HepG2 (cell line): Measurements from ENCODE around the gene TMEM120A. TPM values are rescaled to one million over a fixed set of nuclear protein-coding genes. Genes with fewer than 3 reads are reported as not detected.
A peak's percentile ranks its signal among the peaks of the same experiment; 100 is the strongest.

Source experiments
- ATAC-seq: fragments of 200-7000 bp; cut with Tn5 transposase; 3 replicates; pipeline ENCODE4 v1.9.1; 2020; ENCODE audit warnings: mild to moderate bottlenecking, moderate library complexity
- BruUV-seq: library from RNA; stranded (reverse); fragments of 400-500 nt; replicated peaks from 2 replicates; lab custom pipeline; 2021; lab: Mats Ljungman, UMichigan
- CTCF ChIA-PET: fragments of 300-600 bp; formaldehyde crosslinking; extraction: SDS; loops from one replicate; lab custom pipeline; 2021; ENCODE audit warnings: low total read pairs, inconsistent platforms, low intra/inter-chr PET ratio; lab: Yijun Ruan, JAX
- POLR2A ChIA-PET: fragments of 350-600 bp; sonication (Branson Sonifier 250); formaldehyde crosslinking; loops from one replicate; lab custom pipeline; 2020; ENCODE audit warnings: antibody characterized with exemption, inconsistent platforms; lab: Yijun Ruan, JAX
- DNase-seq: peaks from one replicate; pipeline ENCODE4 v3.0.0-alpha.2; 2015; ENCODE audit warnings: low spot score
- FAIRE-seq: peaks from 3 replicates; lab custom pipeline; 2011; peaks lifted over from hg19 to GRCh38; lab: Jason Lieb, UNC
- H2AFZ ChIP-seq: one replicate; pipeline ENCODE4 v1.6.1; 2011; ENCODE audit warnings: low read length, inconsistent platforms
- H3K27ac ChIP-seq: fragments of 300-600 bp; 3 replicates; pipeline ENCODE4 v1.8.0; 2011; ENCODE audit warnings: mixed run types, mild to moderate bottlenecking, mixed read lengths, low read length, inconsistent platforms; ENCODE audit not compliant: insufficient read depth; ENCODE audit errors: extremely low read length
- H3K27me3 ChIP-seq, 2 experiments: fragments of 200-600 bp in 1 of 2; 2 replicates in 1 of 2; 3 replicates in 1 of 2; pipeline versions ENCODE4 v1.6.0 to v1.8.0; 2011; ENCODE audit warnings: low read length in 2 of 2, mild to moderate bottlenecking in 2 of 2, moderate library complexity in 2 of 2, inconsistent platforms in 1 of 2; ENCODE audit not compliant: insufficient read depth in 2 of 2, control insufficient read depth in 1 of 2
- H3K36me3 ChIP-seq, 2 experiments: fragments of 200-600 bp in 1 of 2; replicated peaks in 1 of 2; 2 replicates in 1 of 2; 3 replicates in 1 of 2; pipeline versions ENCODE4 v1.5.1 to v1.8.0; 2011; ENCODE audit warnings: low read length in 2 of 2, inconsistent platforms in 1 of 2; ENCODE audit not compliant: insufficient read depth in 2 of 2, control insufficient read depth in 1 of 2
- H3K4me1 ChIP-seq: 2 replicates; pipeline ENCODE4 v1.5.1; 2012; ENCODE audit warnings: low read length, inconsistent platforms; ENCODE audit not compliant: insufficient read depth
- H3K4me2 ChIP-seq: 2 replicates; pipeline ENCODE4 v1.6.0; 2011; ENCODE audit warnings: low read depth, low read length, inconsistent platforms
- H3K4me3 ChIP-seq, 3 experiments: fragments of 200-600 bp in 1 of 3; sonication (generic), shearing (Covaris generic) in 1 of 3; replicated peaks in 1 of 3; 2 replicates each; pipeline ENCODE4 v1.5.1; 2011 to 2016; ENCODE audit warnings: low read length in 3 of 3, inconsistent platforms in 2 of 3, low read depth in 2 of 3, mild to moderate bottlenecking in 2 of 3, control low read depth in 1 of 3, mixed read lengths in 1 of 3; ENCODE audit not compliant: insufficient read depth in 1 of 3
- H3K79me2 ChIP-seq: one replicate; pipeline ENCODE4 v1.6.1; 2011; ENCODE audit warnings: low read length, inconsistent platforms; ENCODE audit not compliant: insufficient read depth
- H3K9ac ChIP-seq: 2 replicates; pipeline ENCODE4 v1.6.0; 2011; ENCODE audit warnings: mild to moderate bottlenecking, low read depth, low read length, inconsistent platforms; ENCODE audit not compliant: insufficient read depth
- H3K9me3 ChIP-seq: 2 replicates; pipeline ENCODE4 v1.5.1; 2012; ENCODE audit warnings: mild to moderate bottlenecking, low read length
- H4K20me1 ChIP-seq: 2 replicates; pipeline ENCODE4 v1.6.0; 2011; ENCODE audit warnings: inconsistent platforms, mild to moderate bottlenecking, low read length, moderate library complexity; ENCODE audit not compliant: insufficient read depth
- CHD2 ChIP-seq: IDR thresholded peaks from 2 replicates; pipeline ENCODE4 v1.6.1; 2011; ENCODE audit warnings: low read depth, low read length, improper control_type of control experiment
- FOXC1 ChIP-seq: sonication (generic); formaldehyde crosslinking; IDR thresholded peaks from 2 replicates; pipeline ENCODE4 v1.8.0; 2022; ENCODE audit warnings: mild to moderate bottlenecking, missing genetic modification reagents, borderline replicate concordance
- NCOA1 ChIP-seq: sonication (generic); formaldehyde crosslinking; IDR thresholded peaks from 2 replicates; pipeline ENCODE4 v1.9.0; 2021; ENCODE audit warnings: missing genetic modification reagents
- RBFOX2 ChIP-seq: fragments of 200-400 bp; formaldehyde crosslinking; IDR thresholded peaks from 2 replicates; pipeline ENCODE4 v1.6.1; 2017; ENCODE audit warnings: low read depth, mild to moderate bottlenecking, low read length
- ZBTB33 ChIP-seq: sonication (generic); formaldehyde crosslinking; IDR thresholded peaks from 2 replicates; pipeline ENCODE4 v1.4.0; 2020; ENCODE audit warnings: missing genetic modification reagents
- ZBTB4 ChIP-seq: sonication (generic); formaldehyde crosslinking; IDR thresholded peaks from 2 replicates; pipeline ENCODE4 v1.4.0; 2020; ENCODE audit warnings: missing genetic modification reagents, mild to moderate bottlenecking, borderline replicate concordance
- WGBS: methylation state at CpG from one replicate; pipeline ENCODE4 v1.1.6; 2017; ENCODE audit warnings: low lambda C conversion rate; 5-methylcytosine and 5-hydroxymethylcytosine counted together
- in situ Hi-C: cut with HindIII; loops from 2 replicates; pipeline ENCODE4 v1.10.0; 2017; ENCODE audit warnings: low pct_unique_long_range_greater_than_20kb; ENCODE audit not compliant: extremely low pct_ligation_motif_present
- intact Hi-C: fragments of 100-400 bp; cut with micrococcal nuclease; formaldehyde crosslinking; loops from one replicate; pipeline ENCODE4 v1.10.0; 2022; ENCODE audit not compliant: unreplicated experiment
- polyA plus RNA-seq, 8 experiments: library from polyadenylated mRNA; depleted of rRNA in 3 of 8; stranded (reverse) in 7 of 8; unstranded in 1 of 8; fragments of >200 nt; fragmentation: Illumina TruSeq in 4 of 8; extraction: Trizol in 4 of 8; gene quantifications; 2 replicates each; pipeline versions ENCODE4 v1.2.1 to v1.2.3, GENCODE V29; 2011 to 2016; ENCODE audit warnings: low read depth in 4 of 8, missing spikeins in 1 of 8, mixed read lengths in 1 of 8; ENCODE audit not compliant: insufficient read depth in 1 of 8
- total RNA-seq, 5 experiments: library from RNA; depleted of rRNA; stranded (reverse); fragments of >200 nt; fragmentation: Illumina TruSeq; extraction: Trizol; gene quantifications; 2 replicates each; pipeline ENCODE4 v1.2.3, GENCODE V29; 2016; ENCODE audit warnings: low read depth in 1 of 5

TMEM120A gene
- total and polyA plus RNA-seq, 2 of the 13 experiments (the other 11 are each of a cell fraction or from before 2014, with no cell fraction given): 40.3 to 102 TPM

- TF ChIP-seq RBFOX2 (no peak), FOXC1 (no peak), ZBTB33 (peak; percentile 44; the same call in 1 of the 2 replicates), CHD2 (no peak), NCOA1 (no peak), ZBTB4 (CRISPR knock-in tag) (no peak)
- Histone ChIP-seq H3K36me3 (peaks cover 14 to 52% of the 10 kb centered on the region in 2 experiments), H2AFZ (no peak overlapping the region), H3K9ac (no peak overlapping the region), H4K20me1 (peaks cover 87% of the 10 kb centered on the region), H3K4me2 (no peak overlapping the region), H3K4me3 (no peak overlapping the region), H3K9me3 (no peaks in the 10 kb centered on the region), H3K27ac (no peak overlapping the region), H3K4me1 (peaks cover 69% of the 10 kb centered on the region), H3K27me3 (no peaks in the 10 kb centered on the region), H3K79me2 (peaks cover 97% of the 10 kb centered on the region)
- WGBS: 96% methylated on average over 6 of the region's 6 CpGs
- ATAC-seq (no peak), DNase-seq (no peak), FAIRE-seq (no peak)
- POLR2A ChIA-PET: no interaction called here
- intact Hi-C loops (no loop called here), in situ Hi-C loops (no loop called here)
- CTCF ChIA-PET: no interaction called here
- TSS peak; percentile 12 for BruUV-seq
These were observed 50.5 kb downstream of the TMEM120A start for GRCh38 chr7:75943864-75944263.
